Measurements from ENCODE around the gene CTNNA2.

DNA sequence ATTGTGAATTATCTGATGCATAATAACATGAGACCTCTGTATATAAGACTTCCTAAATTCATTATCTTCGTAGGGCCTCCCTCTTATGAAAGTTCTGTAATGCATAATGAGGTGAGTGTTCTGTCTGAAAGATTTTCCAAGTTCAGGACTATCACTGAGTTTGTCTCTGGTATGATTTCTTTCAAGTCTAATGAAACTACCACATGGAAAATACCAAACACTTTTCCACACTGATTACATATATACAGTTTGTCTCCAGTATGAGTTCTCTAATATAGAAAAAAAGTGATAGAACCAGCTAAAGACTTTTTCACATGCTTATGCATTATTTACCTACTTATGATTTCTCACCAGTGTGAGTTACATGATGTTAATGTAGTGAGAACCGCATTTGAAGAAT, 34.7 kb downstream of the CTNNA2 start:
- TF ChIP-seq CTCF (IDR thresholded peaks at IDR 0.05): no peak
- no peak for TF ChIP-seq ELF1 (IDR thresholded peaks at IDR 0.05)
- TF ChIP-seq EP300 (IDR thresholded peaks at IDR 0.05; ENCODE audit: borderline replicate concordance in 1 of 2, low read depth in 1 of 2, low read length in 1 of 2): no peak
- TF ChIP-seq RAD21 (IDR thresholded peaks at IDR 0.05; ENCODE audit: low read length): no peak
- TF ChIP-seq, protein P1, sequence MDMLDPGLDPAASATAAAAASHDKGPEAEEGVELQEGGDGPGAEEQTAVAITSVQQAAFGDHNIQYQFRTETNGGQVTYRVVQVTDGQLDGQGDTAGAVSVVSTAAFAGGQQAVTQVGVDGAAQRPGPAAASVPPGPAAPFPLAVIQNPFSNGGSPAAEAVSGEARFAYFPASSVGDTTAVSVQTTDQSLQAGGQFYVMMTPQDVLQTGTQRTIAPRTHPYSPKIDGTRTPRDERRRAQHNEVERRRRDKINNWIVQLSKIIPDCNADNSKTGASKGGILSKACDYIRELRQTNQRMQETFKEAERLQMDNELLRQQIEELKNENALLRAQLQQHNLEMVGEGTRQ (IDR thresholded peaks at IDR 0.05; ENCODE audit: borderline replicate concordance, low read depth, low read length): no peak
- no peak for TF ChIP-seq REST (IDR thresholded peaks at IDR 0.05; ENCODE audit: low read depth, low read length)
- no peak for TF ChIP-seq TAF1 (IDR thresholded peaks at IDR 0.05; ENCODE audit: borderline replicate concordance, low read depth, low read length)
- TF ChIP-seq FOXM1 (IDR thresholded peaks at IDR 0.05; ENCODE audit: low read depth): no peak
- no peak for TF ChIP-seq TCF12 (IDR thresholded peaks at IDR 0.05)
- TF ChIP-seq MAX (IDR thresholded peaks at IDR 0.05; ENCODE audit: low read depth): no peak

All from SK-N-SH (cell line).